HEK293 (cell line): ENCODE data around the gene TMEM255A.
"Not testable (repeated sequence)": the region's sequence is repeated elsewhere in the genome, so short reads cannot be mapped to it uniquely, and the experiment has no call there.

Source experiments
- CTCF ChIA-PET: fragments of 350-600 bp; formaldehyde crosslinking; extraction: SDS; loops from one replicate; lab custom pipeline; 2021; ENCODE audit warnings: antibody characterized with exemption; lab: Yijun Ruan, JAX
- POLR2A ChIA-PET: fragments of 300-600 bp; formaldehyde crosslinking; extraction: SDS; loops from one replicate; lab custom pipeline; 2020; ENCODE audit warnings: antibody characterized with exemption, inconsistent platforms; lab: Yijun Ruan, JAX
- H3K27ac ChIP-seq: fragments of 200-500 bp; sonication (Bioruptor generic); 2 replicates; pipeline ENCODE4 v1.5.1; 2014; ENCODE audit warnings: low read depth, low read length, control low read depth, inconsistent platforms; ENCODE audit errors: extremely low read depth
- H3K36me3 ChIP-seq, 2 experiments: fragments of 200-500 bp in 1 of 2; sonication (Bioruptor generic) in 1 of 2; 1 replicate in 1 of 2; 2 replicates in 1 of 2; pipeline ENCODE4 v1.5.1; 2014 to 2017; ENCODE audit warnings: inconsistent platforms in 2 of 2, low read length in 2 of 2; ENCODE audit not compliant: control insufficient read depth in 2 of 2, insufficient read depth in 1 of 2
- H3K4me1 ChIP-seq: fragments of 200-500 bp; sonication (Bioruptor generic); 2 replicates; pipeline ENCODE4 v1.5.1; 2014; ENCODE audit warnings: mild to moderate bottlenecking, low read length, inconsistent platforms; ENCODE audit not compliant: control insufficient read depth, insufficient read depth
- H3K4me3 ChIP-seq: 2 replicates; pipeline ENCODE4 v1.5.1; 2011; ENCODE audit warnings: low read depth, mild to moderate bottlenecking, control low read depth, low read length, moderate library complexity
- H3K9me3 ChIP-seq: fragments of 200-500 bp; sonication (Bioruptor generic); 2 replicates; pipeline ENCODE4 v1.5.1; 2014; ENCODE audit warnings: low read depth, low read length, inconsistent platforms; ENCODE audit not compliant: control insufficient read depth, insufficient read depth
- AEBP2 ChIP-seq: fragments of 450-650 bp; formaldehyde crosslinking; IDR thresholded peaks from 2 replicates; pipeline ENCODE4 v1.5.1; 2016; ENCODE audit warnings: missing biosample characterization, missing genetic modification characterization, borderline replicate concordance
- BCL11A ChIP-seq: fragments of 450-650 bp; formaldehyde crosslinking; IDR thresholded peaks from 2 replicates; pipeline ENCODE4 v1.5.1; 2016; ENCODE audit warnings: low read depth, missing biosample characterization, missing genetic modification characterization
- ZBTB49 ChIP-seq: fragments of 450-650 bp; formaldehyde crosslinking; IDR thresholded peaks from 2 replicates; pipeline ENCODE4 v1.5.1; 2016; ENCODE audit warnings: missing biosample characterization, missing genetic modification characterization, low read depth
- ZNF169 ChIP-seq: fragments of 450-650 bp; formaldehyde crosslinking; IDR thresholded peaks from 2 replicates; pipeline ENCODE4 v1.5.1; 2016; ENCODE audit warnings: missing biosample characterization, missing genetic modification characterization
- ZNF221 ChIP-seq: fragments of 450-650 bp; formaldehyde crosslinking; IDR thresholded peaks from 2 replicates; pipeline ENCODE4 v1.5.1; 2017; ENCODE audit warnings: missing biosample characterization, missing genetic modification characterization, borderline replicate concordance
- ZNF280D ChIP-seq: fragments of 450-650 bp; formaldehyde crosslinking; IDR thresholded peaks from 2 replicates; pipeline ENCODE4 v1.5.1; 2016; ENCODE audit warnings: missing biosample characterization, missing genetic modification characterization
- ZNF311 ChIP-seq: fragments of 450-650 bp; formaldehyde crosslinking; IDR thresholded peaks from 2 replicates; pipeline ENCODE4 v1.5.1; 2017; ENCODE audit warnings: missing biosample characterization, missing genetic modification characterization, borderline replicate concordance
- ZNF391 ChIP-seq: fragments of 450-650 bp; formaldehyde crosslinking; IDR thresholded peaks from 2 replicates; pipeline ENCODE4 v1.5.1; 2016; ENCODE audit warnings: low read depth, missing biosample characterization, missing genetic modification characterization, borderline replicate concordance
- ZNF48 ChIP-seq: fragments of 450-650 bp; formaldehyde crosslinking; IDR thresholded peaks from 2 replicates; pipeline ENCODE4 v1.5.1; 2016; ENCODE audit warnings: missing biosample characterization, missing genetic modification characterization
- ZNF488 ChIP-seq: fragments of 450-650 bp; formaldehyde crosslinking; IDR thresholded peaks from 2 replicates; pipeline ENCODE4 v1.5.1; 2016; ENCODE audit warnings: missing biosample characterization, missing genetic modification characterization
- ZNF610 ChIP-seq: fragments of 450-650 bp; formaldehyde crosslinking; IDR thresholded peaks from 2 replicates; pipeline ENCODE4 v1.5.1; 2016; ENCODE audit warnings: missing biosample characterization, missing genetic modification characterization, borderline replicate concordance
- ZNF670 ChIP-seq: fragments of 450-650 bp; formaldehyde crosslinking; IDR thresholded peaks from 2 replicates; pipeline ENCODE4 v1.5.1; 2016; ENCODE audit warnings: missing biosample characterization, missing genetic modification characterization, low read depth
- ZSCAN4 ChIP-seq: fragments of 450-650 bp; formaldehyde crosslinking; IDR thresholded peaks from 2 replicates; pipeline ENCODE4 v1.5.1; 2017; ENCODE audit warnings: missing biosample characterization, missing genetic modification characterization

The TMEM255A gene

GRCh38 chrX:120350450-120351138 lies 39.3 kb upstream of the TMEM255A start:
- ChIA-PET POLR2A (no interaction called here), CTCF (no interaction called here)
- TF ChIP-seq ZNF169 (tag by site-specific recombination) (no peak), AEBP2 (tag by site-specific recombination) (no peak), ZNF221 (tag by site-specific recombination) (no peak), ZSCAN4 (tag by site-specific recombination) (no peak), ZNF610 (tag by site-specific recombination) (no peak), BCL11A (tag by site-specific recombination) (no peak), ZNF391 (no peak), ZBTB49 (tag by site-specific recombination) (no peak), ZNF488 (tag by site-specific recombination) (no peak), ZNF48 (tag by site-specific recombination) (no peak), ZNF311 (tag by site-specific recombination) (no peak), ZNF280D (tag by site-specific recombination) (no peak), ZNF670 (tag by site-specific recombination) (no peak)
- Histone ChIP-seq H3K4me1 (no peaks in the 10 kb centered on the region), H3K36me3 (no peaks in the 10 kb centered on the region), H3K4me3 (no peak overlapping the region), H3K9me3 (no peaks in the 10 kb centered on the region), H3K27ac (no peak overlapping the region)

- H3K4me3 ChIP-seq, H3K27ac ChIP-seq, H3K4me1 ChIP-seq, POLR2A ChIA-PET, H3K9me3 ChIP-seq, H3K36me3 ChIP-seq: not testable (repeated sequence)
- CTCF ChIA-PET = interaction anchor here (0.6 to 0.7 kb wide), 3 partner anchors 26 to 676 kb away, joined by 3 to 4 read pairs (median 3); no protein-coding TSS in a partner anchor
Observed at GRCh38 chrX:120344566-120344965, 33.3 kb upstream of the TMEM255A start.
